GM12878 (cell line): ENCODE results near the gene FGF23.
A peak's percentile ranks its signal among the peaks of the same experiment; 100 is the strongest.

Experiments used
- CBX3 ChIP-seq: fragments of 200-600 bp; sonication (generic); IDR thresholded peaks from 2 replicates; pipeline ENCODE4 v1.6.1; 2016; ENCODE audit warnings: low read depth, borderline replicate concordance
- CTCF ChIP-seq, 3 experiments: IDR thresholded peaks in 2 of 3; conservative IDR thresholded peaks in 1 of 3; 2 replicates each; pipeline ENCODE4 v1.5.1; 2011; ENCODE audit warnings: low read depth in 3 of 3, low read length in 3 of 3, mild to moderate bottlenecking in 3 of 3, control low read depth in 2 of 3, moderate library complexity in 2 of 3, inconsistent platforms in 1 of 3, mixed read lengths in 1 of 3; ENCODE audit not compliant: control insufficient read depth in 2 of 3, insufficient read depth in 1 of 3; ENCODE audit errors: extremely low read depth in 1 of 3
- NFYB ChIP-seq: IDR thresholded peaks from 2 replicates; pipeline ENCODE4 v1.6.1; 2011; ENCODE audit warnings: low read depth, mild to moderate bottlenecking, low read length, improper control_type of control experiment, moderate library complexity; ENCODE audit not compliant: insufficient read depth
- TF ChIP-seq, protein P1 (sequence below): IDR thresholded peaks from 2 replicates; pipeline ENCODE4 v1.6.1; 2012; ENCODE audit warnings: low read depth, low read length, improper control_type of control experiment

DNA sequence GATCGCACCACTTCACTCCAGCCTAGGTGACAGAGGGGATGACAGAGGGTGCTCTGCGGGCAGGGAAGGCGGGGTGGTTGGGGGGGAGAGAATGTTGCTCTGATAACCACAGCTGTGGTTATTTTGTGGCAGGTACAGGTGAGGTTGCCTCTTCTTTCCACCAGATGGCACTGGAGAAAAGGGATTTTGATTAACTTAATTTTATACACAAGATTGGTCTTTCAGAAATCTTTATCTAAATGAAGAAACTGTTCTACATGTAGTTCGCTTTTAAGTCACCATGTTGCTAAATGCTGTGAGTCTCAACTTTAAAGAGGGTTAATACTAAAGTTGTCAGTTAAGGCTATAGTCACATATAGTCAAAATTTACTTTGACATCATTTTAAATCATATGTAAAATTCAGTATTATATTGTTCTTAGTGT is 25.7 kb downstream of the FGF23 start:
- TF ChIP-seq CTCF (IDR thresholded peaks at IDR 0.05 in 2 of 3, conservative IDR thresholded peaks at IDR 0.05 in 1 of 3; ENCODE audit: control insufficient read depth in 2 of 3, extremely low read depth in 1 of 3, insufficient read depth in 1 of 3, low read depth in 3 of 3, low read length in 3 of 3), result peak; percentile 26 to 40 (median 34); a peak in 2 of 6 replicates
- no peak for TF ChIP-seq NFYB
- TF ChIP-seq CBX3, result no peak
- TF ChIP-seq, protein P1, sequence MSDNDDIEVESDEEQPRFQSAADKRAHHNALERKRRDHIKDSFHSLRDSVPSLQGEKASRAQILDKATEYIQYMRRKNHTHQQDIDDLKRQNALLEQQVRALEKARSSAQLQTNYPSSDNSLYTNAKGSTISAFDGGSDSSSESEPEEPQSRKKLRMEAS, result no peak
